Epithelial cell of esophagus (primary cell): Measurements from ENCODE around the gene CYTIP.
"Not testable (repeated sequence)": the region's sequence is repeated elsewhere in the genome, so short reads cannot be mapped to it uniquely, and the experiment has no call there.

Experiments
- DNase-seq: peaks from one replicate; pipeline ENCODE4 v3.0.0; 2010; ENCODE audit warnings: low read depth
- H3K4me3 ChIP-seq: 2 replicates; pipeline ENCODE4 v1.5.1; 2011; ENCODE audit warnings: mild to moderate bottlenecking, low read length, control low read depth
- CTCF ChIP-seq: IDR thresholded peaks from 2 replicates; pipeline ENCODE4 v1.5.1; 2011; ENCODE audit warnings: low read depth, mild to moderate bottlenecking, low read length, control low read depth, inconsistent platforms; ENCODE audit not compliant: insufficient read depth; ENCODE audit errors: missing control alignments

CYTIP gene

GRCh38 chr2:157375384-157375783 is 68.5 kb downstream of the CYTIP start:
- no peak for DNase-seq
- no peak for TF ChIP-seq CTCF

GRCh38 chr2:157368508-157368907 is 75.4 kb downstream of the CYTIP start:
- H3K4me3 ChIP-seq, DNase-seq: not testable (repeated sequence)

More at GRCh38 chr2:157375384-157375783, 68.5 kb downstream of the CYTIP start:
- H3K4me3 ChIP-seq, result no peak overlapping the region

GRCh38 chr2:157367704-157368103 is 76.2 kb downstream of the CYTIP start:
- TF ChIP-seq CTCF, result no peak
- no peak for DNase-seq
- no peak overlapping the region for H3K4me3 ChIP-seq
